GM10266 (cell line): ENCODE results near the gene DHX15.

Experiments used
- DNase-seq: peaks from one replicate; pipeline ENCODE4 v3.0.0; 2012; ENCODE audit errors: extremely low spot score
- TF ChIP-seq, protein P1 (sequence below): IDR thresholded peaks from 2 replicates; pipeline ENCODE4 v1.5.1; 2012; ENCODE audit warnings: mild to moderate bottlenecking, low read depth; ENCODE audit not compliant: control insufficient read depth, insufficient read depth; ENCODE audit errors: missing control alignments

The DHX15 gene

GRCh38 chr4:24601121-24601520, 16.8 kb upstream of the DHX15 start:
- DNase-seq: no peak
- TF ChIP-seq, protein P1, sequence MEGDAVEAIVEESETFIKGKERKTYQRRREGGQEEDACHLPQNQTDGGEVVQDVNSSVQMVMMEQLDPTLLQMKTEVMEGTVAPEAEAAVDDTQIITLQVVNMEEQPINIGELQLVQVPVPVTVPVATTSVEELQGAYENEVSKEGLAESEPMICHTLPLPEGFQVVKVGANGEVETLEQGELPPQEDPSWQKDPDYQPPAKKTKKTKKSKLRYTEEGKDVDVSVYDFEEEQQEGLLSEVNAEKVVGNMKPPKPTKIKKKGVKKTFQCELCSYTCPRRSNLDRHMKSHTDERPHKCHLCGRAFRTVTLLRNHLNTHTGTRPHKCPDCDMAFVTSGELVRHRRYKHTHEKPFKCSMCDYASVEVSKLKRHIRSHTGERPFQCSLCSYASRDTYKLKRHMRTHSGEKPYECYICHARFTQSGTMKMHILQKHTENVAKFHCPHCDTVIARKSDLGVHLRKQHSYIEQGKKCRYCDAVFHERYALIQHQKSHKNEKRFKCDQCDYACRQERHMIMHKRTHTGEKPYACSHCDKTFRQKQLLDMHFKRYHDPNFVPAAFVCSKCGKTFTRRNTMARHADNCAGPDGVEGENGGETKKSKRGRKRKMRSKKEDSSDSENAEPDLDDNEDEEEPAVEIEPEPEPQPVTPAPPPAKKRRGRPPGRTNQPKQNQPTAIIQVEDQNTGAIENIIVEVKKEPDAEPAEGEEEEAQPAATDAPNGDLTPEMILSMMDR: no peak

- TF ChIP-seq, protein P1: no peak
- DNase-seq: no peak
Measured at GRCh38 chr4:24599275-24599674, 14.9 kb upstream of the DHX15 start.

- TF ChIP-seq, protein P1: no peak
- no peak for DNase-seq
Measured at GRCh38 chr4:24598025-24598424, 13.7 kb upstream of the DHX15 start.

DNA sequence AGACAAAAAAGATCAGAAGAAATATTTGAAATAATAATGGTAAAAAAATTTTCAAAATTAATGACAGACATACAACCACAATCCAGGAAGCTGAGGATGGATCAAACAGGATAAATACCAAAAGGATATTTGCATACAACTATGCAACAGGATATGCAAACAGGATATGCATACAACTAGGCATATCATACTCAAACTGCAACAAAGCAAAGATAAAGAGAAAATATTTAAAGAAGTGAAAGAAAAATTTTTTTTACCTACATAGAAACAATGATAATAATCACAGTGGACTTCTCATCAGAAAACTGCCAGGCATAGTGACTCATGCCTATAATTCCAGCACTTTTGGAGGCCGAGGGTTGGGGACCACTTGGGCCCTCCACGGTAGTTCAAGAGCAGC, 11.3 kb upstream of the DHX15 start:
- TF ChIP-seq, protein P1: no peak
- no peak for DNase-seq

DNA sequence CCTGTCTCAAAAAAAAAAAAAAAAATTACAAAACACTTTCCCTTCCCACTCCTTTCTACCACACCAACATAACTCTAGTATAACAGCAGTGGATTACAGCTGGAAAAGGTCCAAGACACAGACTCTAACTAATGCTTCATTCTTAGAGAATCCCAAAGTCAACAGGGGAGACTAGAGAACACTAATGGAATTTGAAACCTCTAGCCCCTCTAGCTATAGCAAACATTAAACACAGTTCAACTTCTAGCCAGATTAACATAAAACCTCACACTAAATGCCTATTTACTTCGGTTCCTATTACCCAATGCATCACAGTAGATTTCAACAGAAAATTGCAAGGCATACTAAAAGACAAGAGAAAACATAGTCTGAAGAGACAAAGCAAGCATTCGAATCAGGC, 10.5 kb upstream of the DHX15 start:
- DNase-seq: no peak
- TF ChIP-seq, protein P1: no peak

GRCh38 chr4:24589448-24589847, 5.1 kb upstream of the DHX15 start:
- no peak for DNase-seq
- TF ChIP-seq, protein P1: no peak

DNA sequence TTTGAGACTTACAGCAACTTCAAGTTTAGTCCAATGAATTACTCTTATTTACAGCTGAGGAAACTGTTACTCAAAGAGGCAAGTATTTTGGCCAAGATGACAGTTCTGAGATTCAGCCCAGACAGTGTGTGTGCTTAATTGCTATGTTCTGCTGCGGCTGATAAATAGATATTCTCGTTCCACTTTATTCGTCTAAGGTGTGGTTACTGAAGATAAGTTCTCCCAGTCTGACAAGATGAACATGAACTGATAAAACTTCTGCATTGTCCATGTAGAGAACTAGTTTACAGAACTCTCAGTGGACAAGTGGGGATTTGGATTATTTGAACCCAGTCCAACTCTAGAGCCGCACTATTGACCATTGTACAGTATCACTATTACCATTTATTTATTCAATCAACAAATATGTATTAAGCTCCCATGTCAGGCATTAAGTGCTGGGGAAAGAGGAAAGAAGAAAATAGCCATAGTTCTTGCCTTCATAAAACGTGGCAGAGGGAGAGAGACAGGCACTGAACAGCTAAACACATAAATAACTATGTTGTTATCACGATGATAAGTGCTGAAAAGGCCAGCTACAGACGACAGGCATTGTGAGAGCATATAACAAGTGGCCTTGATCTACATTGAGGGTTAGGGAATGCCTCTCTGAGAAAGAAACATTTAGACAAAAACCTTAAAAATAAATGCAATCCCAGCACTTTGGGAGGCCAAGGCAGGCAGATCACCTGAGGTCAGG, 4.0 kb upstream of the DHX15 start:
- no peak for DNase-seq
- TF ChIP-seq, protein P1: no peak
